Umbilical cord (tissue), 2 donors: ENCODE results near the gene UBL4A. TPM values are rescaled to one million over a fixed set of nuclear protein-coding genes. Genes with fewer than 3 reads are reported as not detected.
A peak's percentile ranks its signal among the peaks of the same experiment; 100 is the strongest.

ENCODE experiments used
- DNase-seq: peaks from one replicate; pipeline ENCODE4 v3.0.0-alpha.2; 2015; ENCODE audit warnings: low spot score
- total RNA-seq: library from RNA; depleted of rRNA; stranded (reverse); fragments of >200 nt; gene quantifications from one replicate; pipeline ENCODE4 v1.2.3, GENCODE V29; 2014; ENCODE audit warnings: low replicate concordance; ENCODE audit not compliant: insufficient read depth

The UBL4A gene
- 15.2 TPM for total RNA-seq

- DNase-seq: peak; percentile 73
These were observed at the start of gene UBL4A for GRCh38 chrX:154486396-154487207. Gene UBL4A, minus strand, starts transcription at chrX:154486615. Its CDS starts 31 bp downstream, at chrX:154486584.

- no peak for DNase-seq
These were observed 49.5 kb upstream of the UBL4A start for GRCh38 chrX:154535892-154536291.

- peak; percentile 75 for DNase-seq
These were observed 48.3 kb upstream of the UBL4A start for GRCh38 chrX:154534526-154535322.

GRCh38 chrX:154532690-154533089 lies 46.3 kb upstream of the UBL4A start:
- DNase-seq: no peak

- DNase-seq: peak; percentile 53
These were observed 45.2 kb upstream of the UBL4A start for GRCh38 chrX:154531626-154532025.

GRCh38 chrX:154530286-154530685 lies 43.9 kb upstream of the UBL4A start:
- no peak for DNase-seq

GRCh38 chrX:154529206-154529612 lies 42.8 kb upstream of the UBL4A start:
- no peak for DNase-seq

GRCh38 chrX:154526901-154527675 lies 40.7 kb upstream of the UBL4A start:
- DNase-seq: peak; percentile 89

- DNase-seq: no peak
These were observed 39.4 kb upstream of the UBL4A start for GRCh38 chrX:154525606-154526490.

GRCh38 chrX:154519389-154519788 lies 33.0 kb upstream of the UBL4A start:
- DNase-seq: no peak

GRCh38 chrX:154517101-154517781 lies 30.8 kb upstream of the UBL4A start:
- DNase-seq: peak; percentile 27

- DNase-seq: no peak
These were observed 30.3 kb upstream of the UBL4A start for GRCh38 chrX:154516656-154517100.

GRCh38 chrX:154515966-154516655 lies 29.7 kb upstream of the UBL4A start, which contains the start of gene FAM3A:
Gene FAM3A, minus strand, starts transcription at chrX:154516232. Its CDS starts 460 bp downstream, at chrX:154515772.
- DNase-seq: peak; percentile 94

- no peak for DNase-seq
These were observed 28.9 kb upstream of the UBL4A start for GRCh38 chrX:154515090-154515965.

GRCh38 chrX:154513716-154514115 lies 27.3 kb upstream of the UBL4A start:
- DNase-seq: no peak

- no peak for DNase-seq
These were observed 26.6 kb upstream of the UBL4A start for GRCh38 chrX:154512879-154513553.

GRCh38 chrX:154511761-154512160 lies 25.3 kb upstream of the UBL4A start:
- no peak for DNase-seq

- no peak for DNase-seq
These were observed 23.0 kb upstream of the UBL4A start for GRCh38 chrX:154509455-154509854.
